Stimulated activated CD8-positive, alpha-beta memory T cell treated with anti-CD3 and anti-CD28 coated beads, Interleukin-2, amount 100 ng/mL, for 1 hour (primary cell): ENCODE measurements around the gene SRRM3.
"Not testable (repeated sequence)": the region's sequence is repeated elsewhere in the genome, so short reads cannot be mapped to it uniquely, and the experiment has no call there.

Experiments used
- DNase-seq, 2 donors: peaks; one replicate each; pipeline ENCODE4 v3.0.0-alpha.2; 2020; ENCODE audit warnings: low read depth in 2 of 2

The SRRM3 gene

GRCh38 chr7:76231071-76231470 is 29.4 kb downstream of the SRRM3 start:
- no peak for DNase-seq

- no peak for DNase-seq
These were observed 29.9 kb downstream of the SRRM3 start for GRCh38 chr7:76231583-76231982.

DNA sequence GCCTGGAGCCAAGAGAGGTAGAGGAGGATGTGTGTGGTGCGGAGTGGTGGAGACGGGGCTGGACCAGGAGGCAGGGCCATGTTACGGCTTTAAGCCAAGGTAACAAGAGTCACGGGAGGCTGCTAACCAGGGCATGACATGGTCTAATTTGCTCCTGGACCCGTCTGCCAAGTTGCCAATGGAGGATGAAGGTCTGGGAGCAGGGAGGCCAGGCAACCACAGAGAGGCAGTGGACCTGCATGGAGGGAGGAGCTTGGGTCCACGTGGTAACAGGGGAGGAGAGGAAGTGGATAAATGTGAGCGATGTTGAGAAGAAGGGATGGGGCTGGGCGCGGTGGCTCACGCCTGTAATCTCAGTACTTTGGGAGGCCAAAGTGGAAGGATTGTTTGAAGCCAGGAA is 31.0 kb downstream of the SRRM3 start:
- DNase-seq: no peak

GRCh38 chr7:76233538-76234281 is 32.0 kb downstream of the SRRM3 start:
- no peak for DNase-seq

DNA sequence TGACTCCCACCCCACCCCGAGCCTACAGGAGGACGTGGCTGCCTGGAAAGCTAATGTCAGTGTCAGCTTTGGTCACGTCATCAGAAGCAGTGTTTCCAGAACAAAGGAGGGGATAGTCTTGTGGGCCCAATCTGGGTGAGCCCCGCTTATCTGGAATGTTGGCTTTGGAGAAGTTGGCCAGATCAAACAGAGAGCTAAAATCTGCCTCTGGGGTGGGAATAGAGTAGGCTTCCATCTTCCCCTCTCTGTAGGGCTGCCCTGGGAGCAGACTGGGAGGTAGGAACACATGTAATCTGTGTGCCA is 32.5 kb downstream of the SRRM3 start:
- no peak for DNase-seq

GRCh38 chr7:76234931-76235441 is 33.3 kb downstream of the SRRM3 start:
- DNase-seq: peak; percentile 18 to 49

DNA sequence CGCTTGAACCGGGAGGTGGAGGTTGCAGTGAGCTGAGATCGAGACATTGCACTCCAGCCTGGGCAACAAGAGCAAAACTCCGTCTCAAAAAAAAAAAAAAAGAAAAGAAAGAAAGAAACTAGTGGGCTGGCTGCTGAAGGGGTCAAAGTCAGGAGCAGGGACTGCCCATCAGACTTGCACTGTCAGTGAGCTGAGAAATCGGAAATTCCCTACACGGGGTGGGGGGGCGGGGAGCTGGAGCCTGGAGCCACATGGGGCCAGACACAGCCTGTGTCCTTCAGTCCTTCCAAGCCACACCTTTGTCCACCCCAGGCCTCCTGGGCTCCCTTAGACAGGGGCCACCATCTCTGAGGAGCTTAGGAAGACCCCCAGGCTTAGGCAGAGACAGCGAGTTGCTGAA is 34.5 kb downstream of the SRRM3 start:
- no peak for DNase-seq

GRCh38 chr7:76238326-76238725 is 36.6 kb downstream of the SRRM3 start:
- no peak for DNase-seq

GRCh38 chr7:76241141-76241540 is 39.4 kb downstream of the SRRM3 start:
- DNase-seq: no peak

- not testable (repeated sequence) for DNase-seq
These were observed 40.9 kb downstream of the SRRM3 start for GRCh38 chr7:76242517-76243063.

GRCh38 chr7:76244781-76245391 is 43.2 kb downstream of the SRRM3 start:
- no peak for DNase-seq

- no peak for DNase-seq
These were observed 45.2 kb downstream of the SRRM3 start for GRCh38 chr7:76246804-76247389.

DNA sequence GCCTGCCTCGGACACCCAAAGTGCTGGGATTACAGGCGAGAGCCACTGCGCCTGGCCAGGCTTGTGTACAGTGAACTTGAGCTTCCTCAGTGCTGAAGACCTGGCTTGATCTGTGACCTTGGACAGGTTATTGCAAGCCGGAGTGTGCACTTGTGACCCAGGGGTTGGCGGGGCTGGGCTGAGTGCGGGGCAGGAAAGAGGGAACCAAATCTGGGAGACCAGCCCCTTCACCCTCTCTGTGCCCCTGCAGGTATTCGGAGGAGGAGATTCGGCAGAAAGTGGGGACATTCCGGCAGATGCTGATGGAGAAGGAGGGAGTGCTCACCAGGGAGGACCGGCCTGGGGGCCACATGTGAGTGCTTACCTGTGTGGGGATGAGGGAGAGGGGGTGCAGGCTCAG is 46.2 kb downstream of the SRRM3 start:
- no peak for DNase-seq

- no peak for DNase-seq
These were observed 50.3 kb downstream of the SRRM3 start for GRCh38 chr7:76252021-76252420.

DNA sequence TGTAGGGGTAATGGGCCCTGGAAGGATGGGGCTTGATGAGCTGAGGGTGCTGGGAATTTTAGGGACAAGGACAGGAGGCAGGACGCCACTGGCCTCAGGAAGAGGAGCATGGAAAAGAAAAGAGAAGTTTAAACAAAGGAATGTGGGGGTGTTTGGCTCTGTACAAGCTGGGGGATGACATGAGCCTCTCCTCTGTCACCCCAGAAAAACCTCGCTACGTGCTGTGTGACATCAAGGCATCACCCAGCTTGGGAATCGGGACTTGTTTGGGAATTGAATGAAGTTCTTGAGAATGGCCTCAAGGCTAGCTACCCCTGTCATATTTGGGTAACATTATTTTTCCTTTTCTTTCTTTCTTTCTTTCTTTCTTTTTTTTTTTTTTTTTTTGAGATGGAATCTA is 53.1 kb downstream of the SRRM3 start:
- DNase-seq: no peak

GRCh38 chr7:76257973-76258372 is 56.3 kb downstream of the SRRM3 start:
- DNase-seq: no peak

GRCh38 chr7:76259124-76260093 is 57.7 kb downstream of the SRRM3 start:
- no peak for DNase-seq

DNA sequence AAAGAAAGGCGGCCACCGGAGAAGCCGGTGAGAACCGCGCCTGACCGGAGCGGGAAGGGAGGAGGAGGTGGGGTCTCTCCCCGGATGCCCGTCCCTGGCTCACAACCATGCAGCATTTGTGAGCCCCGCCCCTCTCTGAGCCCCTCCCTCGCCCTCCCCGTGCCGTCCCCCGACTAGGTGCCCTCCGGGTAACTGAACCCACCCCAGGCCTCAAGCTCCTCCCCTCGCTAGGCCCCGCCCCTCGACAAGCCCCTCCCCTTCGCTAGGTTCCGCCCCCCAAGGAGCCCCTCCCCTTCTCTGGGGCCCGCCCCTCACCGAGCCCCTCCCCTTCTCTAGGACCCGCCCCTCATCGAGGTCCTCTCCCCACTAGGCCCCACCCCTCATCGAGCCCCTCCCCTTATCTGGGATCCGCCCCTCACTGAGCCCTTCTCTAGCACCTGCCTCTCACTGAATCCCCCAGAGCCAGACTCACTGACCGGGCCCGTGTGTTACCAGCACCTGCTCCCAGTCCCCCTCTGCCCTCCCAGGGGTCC is 58.5 kb downstream of the SRRM3 start:
- peak in 1 of 2 donors; percentile 26 for DNase-seq

DNA sequence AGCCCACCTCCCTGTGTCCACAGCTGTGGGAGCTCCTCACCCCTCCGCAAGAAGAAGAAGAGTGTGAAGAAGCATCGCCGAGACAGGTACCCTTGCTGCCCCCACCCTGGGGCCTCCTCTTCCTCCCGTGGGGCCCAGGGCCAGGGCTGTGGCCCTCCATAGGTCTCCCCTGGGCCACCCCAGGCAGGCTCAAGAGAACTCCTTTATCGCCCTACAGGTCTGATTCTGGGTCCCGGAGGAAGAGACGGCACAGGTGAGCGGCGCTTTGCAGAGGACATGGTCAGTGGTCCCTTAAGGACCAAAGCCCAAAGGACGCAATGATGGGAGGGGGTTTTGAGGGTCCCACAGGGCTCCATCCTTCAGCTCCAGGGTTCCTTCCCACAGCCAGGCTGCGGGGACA is 59.6 kb downstream of the SRRM3 start:
- no peak for DNase-seq

DNA sequence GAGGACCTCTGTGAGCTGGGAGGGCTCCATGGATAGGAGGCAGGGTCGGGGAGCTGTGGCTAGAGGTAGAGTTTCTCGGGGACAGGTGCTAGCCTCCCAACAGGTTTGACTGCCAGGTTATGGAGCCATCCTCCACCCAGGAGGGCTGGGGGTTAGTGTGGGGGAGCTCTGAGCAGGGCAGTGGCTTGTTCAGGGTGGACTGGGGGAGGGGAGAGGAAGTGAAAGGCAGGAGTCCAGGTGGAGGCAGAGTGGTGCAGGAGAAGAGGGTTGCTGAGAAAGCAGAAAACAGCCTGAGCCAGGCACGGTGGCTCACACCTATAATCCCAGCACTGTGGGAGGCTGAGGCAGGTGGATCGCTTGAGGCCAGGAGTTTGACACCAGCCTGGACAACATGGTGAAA is 60.2 kb downstream of the SRRM3 start:
- no peak for DNase-seq

GRCh38 chr7:76262683-76263402 is 61.1 kb downstream of the SRRM3 start:
- no peak for DNase-seq
